ENCODE measurements around the gene SQOR.

Gene SQOR

DNA sequence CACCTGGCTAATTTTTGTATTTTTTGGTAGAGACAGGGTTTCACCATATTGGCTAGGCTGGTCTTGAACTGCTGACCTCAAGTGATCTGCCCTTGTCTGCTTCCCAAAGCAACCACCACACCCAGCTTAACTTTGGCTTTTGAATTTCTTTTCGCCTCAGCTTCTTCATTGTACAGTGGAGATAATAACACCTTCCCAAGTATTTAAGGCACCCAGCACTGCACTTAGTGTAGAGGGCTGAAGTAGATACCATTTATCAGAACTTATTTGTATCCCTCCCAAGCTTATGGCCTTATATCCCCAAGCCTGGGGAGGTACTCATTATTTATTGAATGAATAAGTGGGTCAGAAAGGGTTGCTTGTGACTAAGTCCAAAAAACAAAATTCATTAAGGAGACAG lies 2.3 kb downstream of the SQOR start:
- TF ChIP-seq TEAD4 (IDR thresholded peaks at IDR 0.05) (no peak), FOXM1 (IDR thresholded peaks at IDR 0.05; ENCODE audit: borderline replicate concordance, low read depth) (no peak), NFIC (IDR thresholded peaks at IDR 0.05) (no peak), TAF1 (IDR thresholded peaks at IDR 0.05; ENCODE audit: low read depth) (no peak), ZBTB7A (IDR thresholded peaks at IDR 0.05; ENCODE audit: low read depth) (no peak), TCF12 (IDR thresholded peaks at IDR 0.05; ENCODE audit: low read depth) (no peak), RAD21 (IDR thresholded peaks at IDR 0.05; ENCODE audit: low read depth) (no peak), CREB1 (IDR thresholded peaks at IDR 0.05; ENCODE audit: low read depth) (no peak)
- TF ChIP-seq, protein P1, sequence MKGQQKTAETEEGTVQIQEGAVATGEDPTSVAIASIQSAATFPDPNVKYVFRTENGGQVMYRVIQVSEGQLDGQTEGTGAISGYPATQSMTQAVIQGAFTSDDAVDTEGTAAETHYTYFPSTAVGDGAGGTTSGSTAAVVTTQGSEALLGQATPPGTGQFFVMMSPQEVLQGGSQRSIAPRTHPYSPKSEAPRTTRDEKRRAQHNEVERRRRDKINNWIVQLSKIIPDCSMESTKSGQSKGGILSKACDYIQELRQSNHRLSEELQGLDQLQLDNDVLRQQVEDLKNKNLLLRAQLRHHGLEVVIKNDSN (IDR thresholded peaks at IDR 0.05): no peak
- TF ChIP-seq, protein P2, sequence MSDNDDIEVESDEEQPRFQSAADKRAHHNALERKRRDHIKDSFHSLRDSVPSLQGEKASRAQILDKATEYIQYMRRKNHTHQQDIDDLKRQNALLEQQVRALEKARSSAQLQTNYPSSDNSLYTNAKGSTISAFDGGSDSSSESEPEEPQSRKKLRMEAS (IDR thresholded peaks at IDR 0.05): no peak

GRCh38 chr15:45637552-45638033 lies 2.8 kb downstream of the SQOR start:
- no peak for TF ChIP-seq FOXM1 (IDR thresholded peaks at IDR 0.05; ENCODE audit: borderline replicate concordance, low read depth)
- TF ChIP-seq CEBPB (IDR thresholded peaks at IDR 0.05): no peak
- no peak for TF ChIP-seq ZBTB7A (IDR thresholded peaks at IDR 0.05; ENCODE audit: low read depth)
- peak; percentile 40; the same call in 1 of the 2 replicates for TF ChIP-seq NFIC (IDR thresholded peaks at IDR 0.05)
- TF ChIP-seq YY1 (IDR thresholded peaks at IDR 0.05; ENCODE audit: low read depth): no peak

DNA sequence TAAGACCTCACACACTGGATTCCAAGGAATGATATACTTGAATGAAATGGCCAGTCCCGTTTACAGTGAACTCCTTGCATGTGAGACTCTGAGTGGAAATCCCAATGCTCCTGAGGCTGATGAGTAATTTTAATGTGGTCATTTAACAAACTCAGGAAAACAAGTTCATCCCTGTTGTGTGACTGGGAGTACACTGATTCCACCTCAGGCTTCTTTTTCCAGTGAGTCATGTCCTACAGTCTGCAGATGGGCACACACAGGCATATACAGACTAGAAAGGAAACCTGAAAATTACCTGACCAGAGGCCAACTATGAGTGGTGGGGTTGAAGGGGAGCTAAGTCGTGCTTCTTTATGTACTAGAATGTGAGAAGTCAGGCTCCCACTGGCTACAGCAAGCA lies 5.8 kb downstream of the SQOR start:
- TF ChIP-seq EGR1 (IDR thresholded peaks at IDR 0.05) (no peak), TCF12 (IDR thresholded peaks at IDR 0.05; ENCODE audit: low read depth) (no peak), CEBPB (IDR thresholded peaks at IDR 0.05) (no peak), NFIC (IDR thresholded peaks at IDR 0.05) (no peak), TAF1 (IDR thresholded peaks at IDR 0.05; ENCODE audit: low read depth) (no peak), RAD21 (IDR thresholded peaks at IDR 0.05; ENCODE audit: low read depth) (no peak), ZBTB7A (IDR thresholded peaks at IDR 0.05; ENCODE audit: low read depth) (no peak), CREB1 (IDR thresholded peaks at IDR 0.05; ENCODE audit: low read depth) (no peak), TEAD4 (IDR thresholded peaks at IDR 0.05) (no peak), EP300 (IDR thresholded peaks at IDR 0.05; ENCODE audit: borderline replicate concordance) (no peak), FOXM1 (IDR thresholded peaks at IDR 0.05; ENCODE audit: borderline replicate concordance, low read depth) (no peak), YY1 (IDR thresholded peaks at IDR 0.05; ENCODE audit: low read depth) (no peak)
- TF ChIP-seq, protein P1 (IDR thresholded peaks at IDR 0.05): no peak
- TF ChIP-seq, protein P3, sequence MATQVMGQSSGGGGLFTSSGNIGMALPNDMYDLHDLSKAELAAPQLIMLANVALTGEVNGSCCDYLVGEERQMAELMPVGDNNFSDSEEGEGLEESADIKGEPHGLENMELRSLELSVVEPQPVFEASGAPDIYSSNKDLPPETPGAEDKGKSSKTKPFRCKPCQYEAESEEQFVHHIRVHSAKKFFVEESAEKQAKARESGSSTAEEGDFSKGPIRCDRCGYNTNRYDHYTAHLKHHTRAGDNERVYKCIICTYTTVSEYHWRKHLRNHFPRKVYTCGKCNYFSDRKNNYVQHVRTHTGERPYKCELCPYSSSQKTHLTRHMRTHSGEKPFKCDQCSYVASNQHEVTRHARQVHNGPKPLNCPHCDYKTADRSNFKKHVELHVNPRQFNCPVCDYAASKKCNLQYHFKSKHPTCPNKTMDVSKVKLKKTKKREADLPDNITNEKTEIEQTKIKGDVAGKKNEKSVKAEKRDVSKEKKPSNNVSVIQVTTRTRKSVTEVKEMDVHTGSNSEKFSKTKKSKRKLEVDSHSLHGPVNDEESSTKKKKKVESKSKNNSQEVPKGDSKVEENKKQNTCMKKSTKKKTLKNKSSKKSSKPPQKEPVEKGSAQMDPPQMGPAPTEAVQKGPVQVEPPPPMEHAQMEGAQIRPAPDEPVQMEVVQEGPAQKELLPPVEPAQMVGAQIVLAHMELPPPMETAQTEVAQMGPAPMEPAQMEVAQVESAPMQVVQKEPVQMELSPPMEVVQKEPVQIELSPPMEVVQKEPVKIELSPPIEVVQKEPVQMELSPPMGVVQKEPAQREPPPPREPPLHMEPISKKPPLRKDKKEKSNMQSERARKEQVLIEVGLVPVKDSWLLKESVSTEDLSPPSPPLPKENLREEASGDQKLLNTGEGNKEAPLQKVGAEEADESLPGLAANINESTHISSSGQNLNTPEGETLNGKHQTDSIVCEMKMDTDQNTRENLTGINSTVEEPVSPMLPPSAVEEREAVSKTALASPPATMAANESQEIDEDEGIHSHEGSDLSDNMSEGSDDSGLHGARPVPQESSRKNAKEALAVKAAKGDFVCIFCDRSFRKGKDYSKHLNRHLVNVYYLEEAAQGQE (IDR thresholded peaks at IDR 0.05; ENCODE audit: low read depth): no peak
- TF ChIP-seq, protein P2 (IDR thresholded peaks at IDR 0.05): no peak

DNA sequence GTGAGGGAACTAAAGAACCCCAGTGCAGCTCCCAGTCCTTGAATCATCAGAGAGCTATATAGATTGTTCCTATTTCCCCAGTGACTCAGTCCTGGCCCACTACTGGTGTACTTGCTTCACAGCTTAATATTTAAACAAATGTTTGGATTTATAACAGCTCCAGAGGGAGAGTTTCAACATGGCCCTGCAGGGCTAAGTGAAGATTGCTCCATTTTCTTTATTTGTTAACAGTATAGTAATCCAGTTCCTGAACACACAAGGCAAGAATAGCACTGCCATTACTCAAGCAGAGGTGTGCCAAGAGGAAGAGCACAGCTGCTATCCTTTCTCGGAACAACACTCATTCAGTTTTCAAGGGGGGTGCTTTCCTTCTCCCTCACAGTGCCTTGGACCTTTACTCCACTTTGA lies 6.5 kb downstream of the SQOR start:
- TF ChIP-seq ZBTB7A (IDR thresholded peaks at IDR 0.05; ENCODE audit: low read depth) (no peak), CEBPB (IDR thresholded peaks at IDR 0.05) (no peak), TAF1 (IDR thresholded peaks at IDR 0.05; ENCODE audit: low read depth) (no peak), EP300 (IDR thresholded peaks at IDR 0.05; ENCODE audit: borderline replicate concordance) (no peak), TEAD4 (IDR thresholded peaks at IDR 0.05) (no peak), YY1 (IDR thresholded peaks at IDR 0.05; ENCODE audit: low read depth) (no peak), EGR1 (IDR thresholded peaks at IDR 0.05) (no peak), FOXM1 (IDR thresholded peaks at IDR 0.05; ENCODE audit: borderline replicate concordance, low read depth) (no peak), TCF12 (IDR thresholded peaks at IDR 0.05; ENCODE audit: low read depth) (no peak), RAD21 (IDR thresholded peaks at IDR 0.05; ENCODE audit: low read depth) (no peak), CREB1 (IDR thresholded peaks at IDR 0.05; ENCODE audit: low read depth) (no peak), NFIC (IDR thresholded peaks at IDR 0.05) (no peak)
- TF ChIP-seq, protein P1 (IDR thresholded peaks at IDR 0.05): no peak
- TF ChIP-seq, protein P3 (IDR thresholded peaks at IDR 0.05; ENCODE audit: low read depth): no peak
- TF ChIP-seq, protein P2 (IDR thresholded peaks at IDR 0.05): no peak

Data from Ishikawa (cell line).